NCI-H2081 (cell line): Measurements from ENCODE around the gene CPLX1.
"Not testable (repeated sequence)": the region's sequence is repeated elsewhere in the genome, so short reads cannot be mapped to it uniquely, and the experiment has no call there.

Experiments
- DNase-seq, 2 experiments: peaks; one replicate each; lab custom pipeline; 2025; lab: John Stamatoyannopoulos, UW

CPLX1 gene

DNA sequence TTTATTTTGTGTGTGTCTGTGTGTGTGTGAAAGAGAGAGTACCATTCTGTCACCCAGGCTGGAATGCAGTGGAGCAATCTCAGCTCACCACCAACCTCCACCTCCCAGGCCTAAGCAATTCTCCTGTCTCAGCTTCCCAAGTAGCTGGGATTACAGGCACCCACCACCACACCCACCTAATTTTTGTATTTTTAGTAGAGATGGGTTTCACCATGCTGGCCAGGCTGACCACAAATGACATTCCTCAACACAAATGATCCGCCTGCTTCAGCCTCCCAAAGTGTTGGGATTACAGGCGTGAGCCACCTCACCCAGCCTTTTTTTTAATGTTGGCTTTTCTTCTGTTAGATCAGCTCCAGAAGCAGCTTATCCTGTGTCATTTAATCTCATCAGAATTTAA, 50.4 kb downstream of the CPLX1 start:
- not testable (repeated sequence) for DNase-seq

GRCh38 chr4:774419-775092, 51.4 kb downstream of the CPLX1 start:
- not testable (repeated sequence) for DNase-seq

GRCh38 chr4:773214-773613, 52.7 kb downstream of the CPLX1 start:
- no peak for DNase-seq

GRCh38 chr4:772776-773175, 53.2 kb downstream of the CPLX1 start:
- DNase-seq = no peak

- no peak for DNase-seq
These were observed 53.8 kb downstream of the CPLX1 start for GRCh38 chr4:772118-772517.

DNA sequence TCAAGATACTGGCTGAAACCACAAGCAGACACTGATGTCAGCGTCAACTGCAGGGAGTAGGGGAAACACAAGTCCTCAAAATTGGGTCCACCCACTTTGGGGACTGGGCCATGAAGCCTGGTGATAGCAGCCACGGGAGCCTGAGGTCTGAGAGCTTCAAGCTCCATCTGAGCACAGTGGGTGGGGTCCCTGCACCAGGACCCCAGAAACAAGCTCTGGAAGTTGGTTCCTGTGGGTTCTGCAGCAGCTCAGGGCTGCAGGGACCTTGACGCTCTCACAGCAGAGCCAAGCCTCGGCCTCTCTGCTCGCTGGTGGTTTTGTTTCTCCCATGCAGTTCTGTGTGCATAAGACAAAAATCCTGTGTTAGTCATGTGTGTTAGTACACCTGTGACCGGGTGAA, 54.5 kb downstream of the CPLX1 start:
- no peak for DNase-seq

DNA sequence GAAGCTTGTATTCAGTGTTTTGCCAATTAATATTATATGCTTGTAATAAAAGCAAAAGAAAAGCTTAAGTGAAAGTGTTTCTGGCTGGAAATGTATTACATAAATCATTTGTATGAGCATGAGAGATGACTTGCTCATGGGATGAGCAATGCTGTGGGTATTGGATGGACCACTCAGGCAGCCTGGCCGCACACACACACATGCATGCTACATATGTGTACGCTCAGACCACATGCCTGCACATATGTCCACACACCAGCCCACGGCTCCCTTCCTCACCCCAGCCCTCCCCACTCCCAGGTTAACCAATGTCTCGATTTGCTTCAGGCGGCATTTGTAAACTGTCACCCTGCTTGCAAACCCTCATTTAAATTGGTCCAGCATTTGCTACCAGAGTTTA, 55.9 kb downstream of the CPLX1 start:
- no peak for DNase-seq

- DNase-seq = no peak
These were observed 56.4 kb downstream of the CPLX1 start for GRCh38 chr4:769511-769910.

- DNase-seq = no peak
These were observed 56.9 kb downstream of the CPLX1 start for GRCh38 chr4:768995-769394.

- DNase-seq = no peak
These were observed 57.9 kb downstream of the CPLX1 start for GRCh38 chr4:768076-768475.

DNA sequence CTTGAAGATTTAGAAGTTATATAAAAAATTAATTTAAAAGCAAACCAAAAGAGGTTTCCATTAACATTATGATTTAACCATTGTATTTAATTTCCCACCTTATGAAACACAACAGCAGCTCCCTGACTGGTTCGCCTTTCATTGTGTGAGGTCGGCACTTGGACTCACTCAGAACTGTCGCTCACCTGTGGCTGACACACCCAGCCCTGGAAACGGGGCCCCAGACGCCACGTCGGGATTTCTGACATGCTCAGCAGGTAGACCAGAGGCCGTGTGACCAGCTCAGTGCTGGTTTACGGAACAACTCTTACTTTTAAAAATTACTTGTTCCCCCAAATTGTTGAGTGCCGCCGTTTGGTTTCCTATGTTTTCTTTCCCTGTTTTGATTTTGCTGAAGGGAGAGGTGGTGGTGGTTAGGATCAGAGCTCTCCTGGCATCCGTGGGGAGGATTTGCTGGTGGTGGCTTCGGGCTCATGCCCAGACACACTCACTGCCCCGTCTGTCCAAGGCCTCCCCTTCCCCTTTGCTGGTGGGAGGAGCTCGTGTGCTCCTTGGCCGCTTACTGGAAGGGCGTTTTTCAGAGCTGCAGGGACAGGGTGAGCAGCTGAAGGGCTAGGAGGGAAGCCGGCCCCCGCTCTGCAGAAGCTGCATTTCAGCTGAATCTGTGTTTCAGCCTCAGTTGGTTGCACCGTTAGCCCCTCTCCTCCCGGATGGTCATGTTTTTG, 59.2 kb downstream of the CPLX1 start:
- DNase-seq = no peak

DNA sequence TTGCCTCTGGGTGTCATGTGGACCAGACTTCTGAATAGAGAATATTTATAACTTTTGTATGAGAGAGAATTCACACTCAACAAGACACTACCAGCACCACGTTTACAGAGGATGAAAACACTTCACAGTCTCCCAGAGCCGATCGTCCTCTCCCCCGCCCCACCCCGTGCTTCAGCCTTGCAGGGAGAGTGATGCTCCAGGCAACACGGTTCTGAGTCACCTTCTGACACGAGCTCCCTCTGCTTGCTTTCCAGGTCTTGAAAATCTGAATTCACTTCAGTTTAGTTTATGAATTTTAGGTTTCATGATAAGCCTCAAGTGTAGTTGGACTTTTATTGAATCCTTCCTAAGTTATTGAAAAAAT, 59.8 kb downstream of the CPLX1 start:
- no peak for DNase-seq

- no peak for DNase-seq
These were observed 61.3 kb downstream of the CPLX1 start for GRCh38 chr4:764405-765169.

DNA sequence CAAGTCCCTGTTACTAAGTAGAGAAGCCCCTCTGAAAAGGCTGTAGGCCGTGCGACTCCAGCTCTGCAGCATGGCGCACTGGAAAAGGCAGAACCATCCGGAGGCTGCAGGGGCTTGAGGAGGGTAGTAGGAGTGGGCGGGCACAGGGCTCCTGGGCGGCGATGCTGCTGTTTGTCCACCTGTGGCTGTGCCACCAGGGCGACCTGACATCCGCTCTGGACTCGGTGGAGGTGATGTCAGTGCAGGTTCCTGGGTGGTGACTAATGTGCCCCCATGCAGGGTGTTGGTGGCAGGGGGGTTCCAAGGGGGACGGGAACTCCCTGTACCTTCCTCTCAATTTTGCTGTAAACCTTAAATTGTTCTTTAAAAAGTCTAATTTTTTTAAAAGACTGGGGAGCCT, 62.0 kb downstream of the CPLX1 start:
- no peak for DNase-seq

DNA sequence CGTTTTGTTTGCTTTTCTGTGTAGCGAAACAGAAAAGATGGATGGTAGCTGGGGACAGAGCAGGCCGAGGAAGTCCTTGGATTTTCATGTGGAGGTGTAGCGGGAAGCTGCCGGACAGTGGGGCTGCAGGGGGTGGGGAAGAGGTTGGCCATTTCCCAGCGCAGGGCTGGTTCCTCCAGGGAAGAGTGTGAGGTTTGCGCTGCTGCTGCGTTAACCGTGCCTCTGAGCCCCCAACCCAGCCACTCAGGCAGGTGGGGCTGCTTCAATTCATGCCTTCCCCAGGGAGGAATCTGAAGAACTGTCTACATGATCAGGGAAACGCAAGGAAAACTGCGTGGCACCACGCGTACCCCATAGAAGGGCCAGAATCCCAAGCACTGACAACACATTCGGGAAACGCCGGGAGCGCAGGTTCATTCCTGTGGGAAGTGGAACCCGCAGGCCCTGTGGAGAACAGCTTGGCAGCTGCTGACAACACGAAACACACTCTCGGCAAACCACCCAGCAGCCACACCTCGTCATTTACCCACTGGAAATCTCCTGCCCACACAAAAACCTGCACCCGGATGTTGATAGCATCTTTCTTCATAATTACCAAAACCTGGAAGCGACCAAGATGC, 62.6 kb downstream of the CPLX1 start:
- DNase-seq = no peak

GRCh38 chr4:762211-763190, 63.4 kb downstream of the CPLX1 start:
- peak in 1 of 2 experiments; percentile 19 for DNase-seq

GRCh38 chr4:761739-762138, 64.2 kb downstream of the CPLX1 start:
- no peak for DNase-seq

GRCh38 chr4:761086-761485, 64.8 kb downstream of the CPLX1 start:
- DNase-seq = no peak

- DNase-seq = no peak
These were observed 65.3 kb downstream of the CPLX1 start for GRCh38 chr4:760616-761015.

DNA sequence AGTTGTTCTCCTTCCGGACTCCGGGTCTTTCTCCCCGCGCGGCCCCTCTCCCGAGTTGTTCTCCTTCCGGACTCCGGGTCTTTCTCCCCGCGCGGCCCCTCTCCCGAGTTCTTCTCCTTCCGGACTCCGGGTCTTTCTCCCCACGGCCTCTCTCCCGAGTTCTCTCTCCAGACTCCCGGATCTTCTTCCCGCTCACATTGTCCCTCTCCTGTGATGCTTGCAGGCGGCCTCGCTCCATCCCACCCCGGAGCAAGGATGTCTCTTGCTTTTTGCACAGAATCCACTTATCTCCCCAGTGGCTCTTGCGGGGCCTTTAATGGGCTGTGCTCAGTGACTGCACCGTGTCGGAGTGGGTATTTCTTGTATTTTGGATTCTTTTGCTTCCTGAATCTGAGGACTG, 66.1 kb downstream of the CPLX1 start:
- DNase-seq = not testable (repeated sequence)

DNA sequence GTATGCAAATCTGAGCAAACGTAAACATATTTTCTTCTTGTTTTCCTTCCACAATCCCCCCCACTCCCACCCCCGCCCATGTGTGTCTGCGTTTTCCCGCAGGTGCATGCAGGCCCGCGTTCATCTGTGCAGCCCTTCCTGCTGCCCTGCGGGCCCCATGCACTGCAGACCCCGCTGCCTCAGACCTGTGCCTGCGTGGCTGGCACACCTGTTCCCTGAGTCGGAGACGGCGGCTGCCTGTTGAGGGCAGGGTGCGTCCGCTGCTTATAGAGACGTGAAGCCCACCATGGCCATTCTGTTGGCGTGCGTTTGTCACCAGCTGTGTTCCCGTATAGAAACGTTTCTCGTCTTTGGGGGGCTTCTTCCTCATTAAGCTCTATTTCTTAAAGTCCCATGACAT, 68.8 kb downstream of the CPLX1 start:
- DNase-seq = no peak
